C4-2B (cell line): Measurements from ENCODE around the gene BTBD6.

ENCODE experiments used
- H3K27ac ChIP-seq: fragments of 450-650 bp; 2 replicates; pipeline ENCODE4 v1.5.1; 2017
- CTCF ChIP-seq: fragments of 450-650 bp; conservative IDR thresholded peaks from 2 replicates; pipeline ENCODE4 v1.5.1; 2017; ENCODE audit warnings: mild to moderate bottlenecking
- ZFX ChIP-seq: fragments of 450-650 bp; IDR thresholded peaks from 2 replicates; pipeline ENCODE4 v1.6.1; 2017

Gene BTBD6

DNA sequence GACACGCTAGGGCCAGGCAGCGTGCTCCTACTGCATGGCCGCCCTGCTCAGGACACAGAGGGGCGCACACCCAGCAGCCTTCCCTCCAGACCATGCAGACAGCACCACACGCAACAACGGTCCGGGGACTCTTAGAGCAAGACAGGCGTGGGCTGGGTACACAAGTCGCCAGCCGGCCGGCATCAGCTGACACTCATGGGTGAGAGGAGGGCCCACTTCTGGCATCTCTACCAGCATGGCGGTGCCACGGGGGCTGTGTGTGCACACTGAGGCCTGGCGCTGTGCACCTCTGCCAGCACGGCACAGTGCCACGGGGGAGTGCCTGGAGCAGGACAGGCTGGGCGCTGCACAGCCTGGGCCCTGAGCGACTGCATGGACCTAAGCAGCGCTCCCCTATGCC is 6.7 kb upstream of the BTBD6 start:
- no peak for TF ChIP-seq CTCF
- TF ChIP-seq ZFX = no peak
- H3K27ac ChIP-seq = no peak overlapping the region

- H3K27ac ChIP-seq = no peak overlapping the region
- TF ChIP-seq ZFX = no peak
- TF ChIP-seq CTCF = no peak
Observed at GRCh38 chr14:105244334-105244733, 4.0 kb upstream of the BTBD6 start.

GRCh38 chr14:105247026-105247425 is 1.3 kb upstream of the BTBD6 start:
- TF ChIP-seq ZFX (no peak), CTCF (no peak)

GRCh38 chr14:105247715-105248367 is 492 bp upstream of the BTBD6 start:
- H3K27ac ChIP-seq = peak overlapping the region; percentile 83
- TF ChIP-seq CTCF (no peak), ZFX (no peak; the same call in 1 of the 2 replicates)

More at GRCh38 chr14:105247026-105247425, 1.3 kb upstream of the BTBD6 start:
- H3K27ac ChIP-seq = peak overlapping the region; percentile 83; the same call in 1 of the 2 replicates

GRCh38 chr14:105249182-105250007 is 1.1 kb downstream of the BTBD6 start:
- no peak for TF ChIP-seq ZFX
- TF ChIP-seq CTCF = no peak
- H3K27ac ChIP-seq = peak overlapping the region; percentile 83

DNA sequence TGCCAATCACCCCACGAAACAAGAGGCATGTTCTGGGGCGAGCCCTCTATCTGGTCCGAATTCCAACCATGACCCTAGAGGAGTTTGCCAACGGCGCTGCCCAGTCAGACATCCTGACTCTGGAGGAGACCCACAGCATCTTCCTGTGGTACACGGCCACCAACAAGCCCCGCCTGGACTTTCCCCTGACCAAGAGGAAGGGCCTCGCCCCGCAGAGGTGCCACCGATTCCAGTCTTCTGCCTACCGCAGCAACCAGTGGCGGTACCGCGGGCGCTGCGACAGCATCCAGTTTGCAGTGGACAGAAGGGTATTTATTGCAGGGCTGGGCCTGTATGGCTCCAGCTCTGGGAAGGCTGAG is 1.7 kb downstream of the BTBD6 start:
- H3K27ac ChIP-seq = no peak overlapping the region
- TF ChIP-seq CTCF (no peak), ZFX (no peak)

DNA sequence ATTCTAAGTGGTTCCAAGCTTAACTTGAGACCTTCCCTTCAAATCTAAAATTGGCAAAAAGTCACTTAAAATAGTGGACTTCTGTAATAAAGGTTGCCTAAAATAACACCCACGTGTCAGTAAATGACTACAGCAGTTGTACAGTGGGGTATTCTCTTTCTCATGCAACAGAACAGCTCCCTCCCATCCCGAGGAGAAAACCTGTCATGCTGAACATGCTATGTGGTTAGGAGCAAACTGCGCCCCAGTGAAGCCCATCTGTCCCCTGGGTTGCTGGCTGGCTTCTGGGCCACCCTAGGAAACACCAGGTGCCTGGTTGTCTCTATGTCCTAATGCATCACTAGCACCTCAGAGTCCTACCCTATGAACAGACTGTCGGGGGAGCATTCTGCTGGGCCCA is 2.7 kb downstream of the BTBD6 start:
- TF ChIP-seq ZFX (no peak), CTCF (no peak)
- H3K27ac ChIP-seq = no peak overlapping the region
